Natural killer cell treated with Interleukin-12 subunit alpha and Interleukin-12 subunit beta and Interleukin-15 and Interleukin-18, amount 100 ng/mL, for 72 hours (primary cell): ENCODE data around the gene TRAF3. TPM values are rescaled to one million over a fixed set of nuclear protein-coding genes. Genes with fewer than 3 reads are reported as not detected.

Experiments
- ATAC-seq, 2 donors: fragments of 150-1000 bp; cut with Tn5 transposase in 1 of 2; sonication (Bioruptor Pico), chemical (Tn5 transposase) in 1 of 2; 2 replicates each; pipeline ENCODE4 v1.10.0; 2021
- DNase-seq: peaks from one replicate; pipeline ENCODE4 v3.0.0; 2022; ENCODE audit warnings: low spot score
- H3K27ac Mint-ChIP-seq, 2 donors: 1 replicate in 1 of 2; 2 replicates in 1 of 2; pipeline ENCODE4 v1.8.0; 2022; ENCODE audit warnings: mixed read lengths in 2 of 2, mild to moderate bottlenecking in 1 of 2, moderate library complexity in 1 of 2
- H3K27me3 Mint-ChIP-seq, 2 donors: 1 replicate in 1 of 2; 2 replicates in 1 of 2; pipeline ENCODE4 v1.8.0; 2022; ENCODE audit warnings: mixed read lengths in 2 of 2
- H3K36me3 Mint-ChIP-seq: one replicate; pipeline ENCODE4 v1.8.0; 2022; ENCODE audit warnings: mixed read lengths
- H3K4me1 Mint-ChIP-seq, 2 donors: 1 replicate in 1 of 2; 2 replicates in 1 of 2; pipeline ENCODE4 v1.8.0; 2022; ENCODE audit warnings: low read depth in 2 of 2, mixed read lengths in 2 of 2, mild to moderate bottlenecking in 1 of 2
- H3K4me3 Mint-ChIP-seq: one replicate; pipeline ENCODE4 v1.8.0; 2022; ENCODE audit warnings: mixed read lengths
- H3K9me3 Mint-ChIP-seq: 2 replicates; pipeline ENCODE4 v1.8.0; 2022; ENCODE audit warnings: mixed read lengths
- total RNA-seq, 2 donors: library from RNA; stranded (reverse); gene quantifications; one replicate each; pipeline ENCODE4 v1.2.3, GENCODE V29; 2022

Gene TRAF3
- total RNA-seq, 2 donors from 2014 or later, result 37.6 to 84.6 TPM

- Mint-ChIP-seq H3K27ac (peak overlapping the region in 1 of 2 donors; percentile 20), H3K9me3 (no peaks in the 10 kb centered on the region), H3K4me3 (no peak overlapping the region), H3K4me1 (peaks cover 24 to 36% of the 10 kb centered on the region in 2 donors), H3K36me3 (peaks cover under 1% of the 10 kb centered on the region), H3K27me3 (no peaks in the 10 kb centered on the region)
- DNase-seq (no peak), ATAC-seq (no peak)
Observed at GRCh38 chr14:102796661-102797190, 19.5 kb downstream of the TRAF3 start.

- Mint-ChIP-seq H3K4me3 (no peak overlapping the region), H3K27ac (no peak overlapping the region), H3K9me3 (no peaks in the 10 kb centered on the region), H3K4me1 (peaks cover 25 to 28% of the 10 kb centered on the region in 2 donors), H3K27me3 (no peaks in the 10 kb centered on the region), H3K36me3 (no peaks in the 10 kb centered on the region)
- DNase-seq (no peak), ATAC-seq (no peak)
Observed at GRCh38 chr14:102798926-102799325, 21.7 kb downstream of the TRAF3 start.

- H3K9me3 Mint-ChIP-seq, result no peaks in the 10 kb centered on the region
- H3K4me1 Mint-ChIP-seq, result peaks cover 18 to 26% of the 10 kb centered on the region in 2 donors
- H3K27me3 Mint-ChIP-seq, result no peaks in the 10 kb centered on the region
- no peaks in the 10 kb centered on the region for H3K36me3 Mint-ChIP-seq
- DNase-seq, result no peak
- ATAC-seq, result no peak
- no peak overlapping the region for H3K4me3 Mint-ChIP-seq
- no peak overlapping the region for H3K27ac Mint-ChIP-seq
Observed at GRCh38 chr14:102799684-102800562, 22.7 kb downstream of the TRAF3 start.

GRCh38 chr14:102802834-102803523 lies 25.7 kb downstream of the TRAF3 start:
- H3K36me3 Mint-ChIP-seq, result no peaks in the 10 kb centered on the region
- peaks cover 41 to 42% of the 10 kb centered on the region in 2 donors for H3K4me1 Mint-ChIP-seq
- ATAC-seq (no peak), DNase-seq (no peak)
- H3K27me3 Mint-ChIP-seq, result no peaks in the 10 kb centered on the region
- no peaks in the 10 kb centered on the region for H3K9me3 Mint-ChIP-seq
- H3K4me3 Mint-ChIP-seq, result no peak overlapping the region
- H3K27ac Mint-ChIP-seq, result no peak overlapping the region

GRCh38 chr14:102804858-102805257 lies 27.6 kb downstream of the TRAF3 start:
- DNase-seq (no peak), ATAC-seq (no peak)
- peak overlapping the region; percentile 57 to 83 for H3K27ac Mint-ChIP-seq
- no peaks in the 10 kb centered on the region for H3K27me3 Mint-ChIP-seq
- peaks cover 34 to 36% of the 10 kb centered on the region in 2 donors for H3K4me1 Mint-ChIP-seq
- no peaks in the 10 kb centered on the region for H3K9me3 Mint-ChIP-seq
- no peaks in the 10 kb centered on the region for H3K36me3 Mint-ChIP-seq
- H3K4me3 Mint-ChIP-seq, result peak overlapping the region; percentile 51

- no peaks in the 10 kb centered on the region for H3K27me3 Mint-ChIP-seq
- H3K27ac Mint-ChIP-seq, result peak overlapping the region; percentile 57 to 83
- H3K4me1 Mint-ChIP-seq, result peaks cover 36% of the 10 kb centered on the region in 2 donors
- H3K4me3 Mint-ChIP-seq, result peak overlapping the region; percentile 51
- H3K36me3 Mint-ChIP-seq, result no peaks in the 10 kb centered on the region
- ATAC-seq (peak; percentile 88), DNase-seq (peak; percentile 62)
- no peaks in the 10 kb centered on the region for H3K9me3 Mint-ChIP-seq
Observed at GRCh38 chr14:102805371-102805891, 28.2 kb downstream of the TRAF3 start.

GRCh38 chr14:102805941-102806340 lies 28.7 kb downstream of the TRAF3 start:
- peak overlapping the region; percentile 57 to 83 for H3K27ac Mint-ChIP-seq

GRCh38 chr14:102806447-102806846 lies 29.2 kb downstream of the TRAF3 start:
- H3K27me3 Mint-ChIP-seq, result no peaks in the 10 kb centered on the region
- DNase-seq (no peak), ATAC-seq (no peak)
- H3K27ac Mint-ChIP-seq, result peak overlapping the region in 1 of 2 donors; percentile 83
- H3K4me1 Mint-ChIP-seq, result peaks cover 36 to 37% of the 10 kb centered on the region in 2 donors
- no peaks in the 10 kb centered on the region for H3K9me3 Mint-ChIP-seq
- H3K4me3 Mint-ChIP-seq, result no peak overlapping the region
- H3K36me3 Mint-ChIP-seq, result no peaks in the 10 kb centered on the region

More at GRCh38 chr14:102805941-102806340, 28.7 kb downstream of the TRAF3 start:
- peaks cover 36% of the 10 kb centered on the region in 2 donors for H3K4me1 Mint-ChIP-seq
- H3K27me3 Mint-ChIP-seq, result no peaks in the 10 kb centered on the region
- no peaks in the 10 kb centered on the region for H3K9me3 Mint-ChIP-seq
- H3K36me3 Mint-ChIP-seq, result no peaks in the 10 kb centered on the region
- H3K4me3 Mint-ChIP-seq, result peak overlapping the region; percentile 51
- no peak for DNase-seq
- ATAC-seq, result no peak

- H3K4me1 Mint-ChIP-seq, result peaks cover 39 to 40% of the 10 kb centered on the region in 2 donors
- no peaks in the 10 kb centered on the region for H3K36me3 Mint-ChIP-seq
- peak overlapping the region; percentile 73 to 83 for H3K27ac Mint-ChIP-seq
- H3K4me3 Mint-ChIP-seq, result peak overlapping the region; percentile 33
- ATAC-seq, result no peak
- no peaks in the 10 kb centered on the region for H3K27me3 Mint-ChIP-seq
- DNase-seq, result no peak
- H3K9me3 Mint-ChIP-seq, result no peaks in the 10 kb centered on the region
Observed at GRCh38 chr14:102807013-102807406, 29.8 kb downstream of the TRAF3 start.

- Mint-ChIP-seq H3K4me3 (no peak overlapping the region), H3K27ac (no peak overlapping the region), H3K4me1 (peaks cover 44 to 48% of the 10 kb centered on the region in 2 donors), H3K36me3 (no peaks in the 10 kb centered on the region), H3K9me3 (no peaks in the 10 kb centered on the region), H3K27me3 (no peaks in the 10 kb centered on the region)
- ATAC-seq (no peak), DNase-seq (no peak)
Observed at GRCh38 chr14:102809870-102810269, 32.6 kb downstream of the TRAF3 start.

GRCh38 chr14:102810523-102810922 lies 33.3 kb downstream of the TRAF3 start:
- no peaks in the 10 kb centered on the region for H3K27me3 Mint-ChIP-seq
- no peak overlapping the region for H3K4me3 Mint-ChIP-seq
- H3K36me3 Mint-ChIP-seq, result peaks cover 3% of the 10 kb centered on the region
- H3K27ac Mint-ChIP-seq, result no peak overlapping the region
- H3K4me1 Mint-ChIP-seq, result peaks cover 41 to 46% of the 10 kb centered on the region in 2 donors
- ATAC-seq, result no peak
- H3K9me3 Mint-ChIP-seq, result no peaks in the 10 kb centered on the region
- no peak for DNase-seq

GRCh38 chr14:102811254-102811963 lies 34.2 kb downstream of the TRAF3 start:
- H3K4me1 Mint-ChIP-seq, result peaks cover 36 to 40% of the 10 kb centered on the region in 2 donors
- H3K27ac Mint-ChIP-seq, result no peak overlapping the region
- DNase-seq (no peak), ATAC-seq (no peak)
- H3K4me3 Mint-ChIP-seq, result no peak overlapping the region
- no peaks in the 10 kb centered on the region for H3K27me3 Mint-ChIP-seq
- peaks cover 5% of the 10 kb centered on the region for H3K36me3 Mint-ChIP-seq
- H3K9me3 Mint-ChIP-seq, result no peaks in the 10 kb centered on the region

GRCh38 chr14:102811971-102812370 lies 34.7 kb downstream of the TRAF3 start:
- Mint-ChIP-seq H3K4me1 (peaks cover 36 to 40% of the 10 kb centered on the region in 2 donors), H3K27me3 (no peaks in the 10 kb centered on the region), H3K9me3 (no peaks in the 10 kb centered on the region), H3K36me3 (peaks cover 9% of the 10 kb centered on the region), H3K4me3 (no peak overlapping the region), H3K27ac (no peak overlapping the region)
- DNase-seq (no peak), ATAC-seq (no peak)
